Measurements from ENCODE around the gene ZCCHC2.

Gene ZCCHC2

DNA sequence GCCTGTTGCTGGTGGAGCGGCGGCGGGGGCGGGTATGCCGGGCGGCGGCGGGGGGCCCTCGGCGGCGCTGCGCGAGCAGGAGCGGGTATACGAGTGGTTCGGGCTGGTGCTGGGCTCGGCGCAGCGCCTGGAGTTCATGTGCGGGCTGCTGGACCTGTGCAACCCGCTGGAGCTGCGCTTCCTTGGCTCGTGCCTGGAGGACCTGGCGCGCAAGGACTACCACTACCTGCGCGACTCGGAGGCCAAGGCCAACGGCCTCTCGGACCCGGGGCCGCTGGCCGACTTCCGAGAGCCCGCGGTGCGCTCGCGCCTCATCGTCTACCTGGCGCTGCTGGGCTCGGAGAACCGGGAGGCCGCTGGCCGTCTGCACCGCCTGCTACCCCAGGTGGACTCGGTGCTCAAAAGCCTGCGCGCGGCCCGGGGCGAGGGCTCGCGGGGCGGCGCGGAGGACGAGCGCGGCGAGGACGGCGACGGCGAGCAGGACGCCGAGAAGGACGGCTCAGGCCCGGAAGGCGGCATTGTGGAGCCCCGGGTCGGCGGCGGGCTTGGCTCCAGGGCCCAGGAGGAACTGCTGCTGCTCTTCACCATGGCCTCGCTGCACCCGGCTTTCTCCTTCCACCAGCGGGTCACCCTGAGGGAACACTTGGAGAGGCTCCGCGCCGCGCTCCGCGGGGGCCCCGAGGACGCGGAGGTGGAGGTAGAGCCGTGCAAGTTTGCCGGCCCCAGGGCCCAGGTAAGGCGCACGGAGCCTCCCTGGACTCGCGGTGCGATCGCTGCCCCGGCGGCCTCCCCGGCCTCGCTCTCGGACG, 1.0 kb downstream of the ZCCHC2 start:
- peak overlapping the region; percentile 99 for H3K27ac ChIP-seq
- H3K36me3 ChIP-seq, result no peaks in the 10 kb centered on the region
- TF ChIP-seq, protein P1, sequence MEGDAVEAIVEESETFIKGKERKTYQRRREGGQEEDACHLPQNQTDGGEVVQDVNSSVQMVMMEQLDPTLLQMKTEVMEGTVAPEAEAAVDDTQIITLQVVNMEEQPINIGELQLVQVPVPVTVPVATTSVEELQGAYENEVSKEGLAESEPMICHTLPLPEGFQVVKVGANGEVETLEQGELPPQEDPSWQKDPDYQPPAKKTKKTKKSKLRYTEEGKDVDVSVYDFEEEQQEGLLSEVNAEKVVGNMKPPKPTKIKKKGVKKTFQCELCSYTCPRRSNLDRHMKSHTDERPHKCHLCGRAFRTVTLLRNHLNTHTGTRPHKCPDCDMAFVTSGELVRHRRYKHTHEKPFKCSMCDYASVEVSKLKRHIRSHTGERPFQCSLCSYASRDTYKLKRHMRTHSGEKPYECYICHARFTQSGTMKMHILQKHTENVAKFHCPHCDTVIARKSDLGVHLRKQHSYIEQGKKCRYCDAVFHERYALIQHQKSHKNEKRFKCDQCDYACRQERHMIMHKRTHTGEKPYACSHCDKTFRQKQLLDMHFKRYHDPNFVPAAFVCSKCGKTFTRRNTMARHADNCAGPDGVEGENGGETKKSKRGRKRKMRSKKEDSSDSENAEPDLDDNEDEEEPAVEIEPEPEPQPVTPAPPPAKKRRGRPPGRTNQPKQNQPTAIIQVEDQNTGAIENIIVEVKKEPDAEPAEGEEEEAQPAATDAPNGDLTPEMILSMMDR (IDR thresholded peaks at IDR 0.05), result no peak
- H3K4me1 ChIP-seq (ENCODE audit: control insufficient read depth in 1 of 2, insufficient read depth in 1 of 2, low read depth in 1 of 2, low read length in 1 of 2), result peaks cover 32 to 33% of the 10 kb centered on the region in 2 experiments
- H3K9me3 ChIP-seq, result no peaks in the 10 kb centered on the region
- peaks cover 14% of the 10 kb centered on the region for H3K27me3 ChIP-seq
- peak overlapping the region; percentile 90 to 95 for H3K4me3 ChIP-seq (ENCODE audit: low read depth in 1 of 2, low read length in 1 of 2)

DNA sequence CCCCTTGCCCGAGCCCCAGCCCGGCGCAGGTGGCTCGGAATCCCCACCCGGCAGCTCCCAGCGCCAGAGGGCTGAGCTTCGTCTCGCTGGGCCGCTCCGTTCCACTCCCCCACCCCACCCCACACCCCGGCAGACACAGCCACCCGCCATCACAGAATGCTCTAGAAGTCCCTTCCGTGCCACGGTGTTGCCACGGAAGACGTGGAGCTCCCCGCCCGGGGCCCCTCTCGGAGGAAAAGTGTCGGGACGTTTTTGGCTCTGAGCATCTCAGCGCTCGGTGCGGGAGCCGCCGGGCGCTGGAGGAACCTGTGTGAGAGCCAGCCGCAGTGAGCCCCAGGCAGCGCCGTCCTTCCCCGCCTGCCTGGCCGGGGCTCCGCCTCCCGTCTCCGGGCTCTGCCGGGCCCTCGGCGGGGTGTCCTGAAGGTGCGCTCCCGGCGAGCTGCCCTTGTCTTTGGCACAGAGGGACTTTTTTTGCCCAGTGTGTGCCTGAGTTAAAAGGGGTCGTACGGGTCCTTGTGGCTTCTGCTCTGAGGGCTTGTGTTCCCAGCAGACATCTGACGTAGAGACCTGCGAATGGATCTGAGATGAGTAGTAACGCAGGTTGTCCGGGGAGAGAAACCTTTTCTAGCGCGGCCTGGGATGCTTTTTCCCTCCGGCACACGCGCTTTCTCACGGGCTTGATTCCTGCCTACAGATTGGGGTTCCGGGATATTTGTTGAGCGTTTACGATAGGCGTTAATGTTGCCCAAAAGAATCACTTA, 1.8 kb downstream of the ZCCHC2 start:
- peak overlapping the region; percentile 99 for H3K27ac ChIP-seq
- H3K9me3 ChIP-seq, result no peaks in the 10 kb centered on the region
- TF ChIP-seq, protein P1 (IDR thresholded peaks at IDR 0.05), result no peak
- peaks cover 33 to 34% of the 10 kb centered on the region in 2 experiments for H3K4me1 ChIP-seq (ENCODE audit: control insufficient read depth in 1 of 2, insufficient read depth in 1 of 2, low read depth in 1 of 2, low read length in 1 of 2)
- peak overlapping the region; percentile 90 to 95 for H3K4me3 ChIP-seq (ENCODE audit: low read depth in 1 of 2, low read length in 1 of 2)
- no peaks in the 10 kb centered on the region for H3K36me3 ChIP-seq
- H3K27me3 ChIP-seq, result peaks cover 14% of the 10 kb centered on the region

DNA sequence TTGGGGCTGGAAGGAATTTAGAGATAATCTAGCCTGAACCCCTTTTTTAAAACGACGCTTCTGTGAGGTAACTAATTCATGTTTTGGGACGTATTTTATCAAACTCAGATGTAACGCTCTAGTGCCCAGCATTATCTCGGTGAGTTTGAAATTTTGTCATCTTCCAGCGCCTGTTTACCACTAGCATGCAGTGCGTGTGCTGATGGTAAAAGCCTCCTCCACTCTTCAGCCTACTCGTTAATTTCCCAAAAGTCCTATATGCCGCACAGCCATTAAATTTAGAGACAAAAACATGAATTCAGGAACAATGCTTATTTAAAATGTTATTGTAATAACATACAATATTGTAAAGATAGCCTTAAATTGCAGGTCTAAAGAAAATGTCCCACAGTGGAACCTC, 2.8 kb downstream of the ZCCHC2 start:
- no peaks in the 10 kb centered on the region for H3K36me3 ChIP-seq
- H3K27me3 ChIP-seq, result peaks cover 14% of the 10 kb centered on the region
- no peaks in the 10 kb centered on the region for H3K9me3 ChIP-seq
- peak overlapping the region; percentile 90 to 95 for H3K4me3 ChIP-seq (ENCODE audit: low read depth in 1 of 2, low read length in 1 of 2)
- TF ChIP-seq, protein P1 (IDR thresholded peaks at IDR 0.05), result no peak
- H3K27ac ChIP-seq, result peak overlapping the region; percentile 99
- H3K4me1 ChIP-seq (ENCODE audit: control insufficient read depth in 1 of 2, insufficient read depth in 1 of 2, low read depth in 1 of 2, low read length in 1 of 2), result peaks cover 34 to 35% of the 10 kb centered on the region in 2 experiments

DNA sequence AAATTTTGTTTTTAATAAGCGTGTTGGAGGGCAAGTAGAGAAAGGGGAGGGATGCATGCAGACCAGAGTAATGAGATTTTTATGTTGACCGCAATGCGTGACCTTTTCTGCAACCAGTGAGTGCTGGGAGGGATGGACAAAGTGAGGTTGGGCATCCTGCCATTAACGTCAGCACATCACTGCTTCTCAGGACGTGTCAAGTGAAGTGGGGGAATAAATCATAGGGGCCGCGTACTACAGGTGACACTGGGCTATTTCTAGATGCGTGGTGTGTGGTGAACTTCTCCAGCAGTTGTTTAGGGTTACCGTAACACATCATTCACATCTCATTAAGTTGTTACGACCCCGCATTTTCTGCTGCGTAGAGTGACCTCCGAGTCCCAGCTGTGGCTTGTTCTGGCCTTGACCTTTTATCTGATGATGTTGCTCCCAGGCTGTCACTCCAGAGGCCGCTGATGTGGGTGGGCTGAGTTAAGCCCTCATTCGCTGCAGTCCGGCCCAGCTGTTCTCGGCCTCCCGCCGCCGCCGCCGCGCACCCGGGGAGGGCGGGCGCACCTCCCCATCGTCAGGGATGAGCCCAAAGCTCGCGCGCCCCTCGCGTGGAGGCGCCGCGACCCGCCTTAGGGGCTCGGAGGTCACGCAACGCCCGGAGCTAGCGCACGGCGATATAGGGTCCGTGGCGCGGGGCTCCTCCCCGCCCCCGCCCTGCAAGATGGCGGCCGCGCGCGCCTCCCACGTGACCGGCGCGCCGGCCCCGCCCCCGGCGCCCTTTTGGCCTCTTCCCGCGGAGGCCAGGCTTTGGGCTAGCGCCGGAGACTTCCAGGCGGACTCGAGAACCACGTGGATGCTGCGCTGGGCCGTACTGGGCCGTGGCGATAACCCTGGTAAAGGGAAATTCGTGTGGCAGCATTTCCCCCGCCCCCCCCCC, 3.5 kb downstream of the ZCCHC2 start:
- H3K9me3 ChIP-seq, result no peaks in the 10 kb centered on the region
- H3K36me3 ChIP-seq, result no peaks in the 10 kb centered on the region
- H3K4me3 ChIP-seq (ENCODE audit: low read depth in 1 of 2, low read length in 1 of 2), result peak overlapping the region; percentile 90 to 95
- TF ChIP-seq, protein P1 (IDR thresholded peaks at IDR 0.05), result no peak
- H3K4me1 ChIP-seq (ENCODE audit: control insufficient read depth in 1 of 2, insufficient read depth in 1 of 2, low read depth in 1 of 2, low read length in 1 of 2), result peaks cover 38 to 41% of the 10 kb centered on the region in 2 experiments
- peaks cover 7% of the 10 kb centered on the region for H3K27me3 ChIP-seq
- peak overlapping the region; percentile 87 for H3K27ac ChIP-seq

DNA sequence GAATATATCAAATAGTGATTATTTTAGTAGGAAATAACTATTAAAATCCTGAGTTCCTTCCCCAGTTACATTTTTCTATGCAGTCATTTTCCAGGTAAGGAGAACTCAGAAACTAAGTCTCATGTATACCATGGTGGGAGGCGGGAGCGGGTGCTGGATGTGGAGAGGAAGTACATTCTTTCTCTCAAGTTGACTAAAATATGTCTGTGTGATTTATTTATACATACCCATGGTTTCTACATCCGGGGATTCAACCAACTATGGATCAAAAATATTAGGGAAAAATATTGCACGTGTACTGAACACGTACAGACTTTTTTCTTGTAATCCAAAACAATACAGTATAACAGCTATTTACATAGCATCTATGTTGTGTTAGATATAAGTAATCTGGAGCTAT, 6.8 kb downstream of the ZCCHC2 start:
- peaks cover 32 to 33% of the 10 kb centered on the region in 2 experiments for H3K4me1 ChIP-seq (ENCODE audit: control insufficient read depth in 1 of 2, insufficient read depth in 1 of 2, low read depth in 1 of 2, low read length in 1 of 2)
- no peaks in the 10 kb centered on the region for H3K9me3 ChIP-seq
- H3K36me3 ChIP-seq, result no peaks in the 10 kb centered on the region

More for the DNA sequence above, 6.8 kb downstream of the ZCCHC2 start:
- Histone ChIP-seq H3K27me3 (no peaks in the 10 kb centered on the region), H3K4me3 (ENCODE audit: low read depth in 1 of 2, low read length in 1 of 2) (no peak overlapping the region), H3K27ac (peak overlapping the region; percentile 10)
- TF ChIP-seq, protein P1 (IDR thresholded peaks at IDR 0.05), result no peak

Data from neutrophil (primary cell).